ENCODE measurements around the gene ASIC2. TPM values are rescaled to one million over a fixed set of nuclear protein-coding genes. Genes with fewer than 3 reads are reported as not detected.

Gene ASIC2
- total RNA-seq, 4 donors from 2014 or later: 0.80 to 1.8 (median 1.4) TPM; not detected in 1

GRCh38 chr17:33204156-33204555 is 88.9 kb downstream of the ASIC2 start:
- Histone ChIP-seq H3K27me3 (no peaks in the 10 kb centered on the region), H3K4me3 (no peak overlapping the region), H3K4me1 (no peaks in the 10 kb centered on the region), H3K27ac (no peak overlapping the region), H3K9me3 (no peaks in the 10 kb centered on the region), H3K36me3 (no peaks in the 10 kb centered on the region)
- TF ChIP-seq CTCF (IDR thresholded peaks at IDR 0.05) (no peak), POLR2A (IDR thresholded peaks at IDR 0.05) (no peak)
- DNase-seq: no peak

GRCh38 chr17:33202796-33203495 is 90.1 kb downstream of the ASIC2 start:
- no peaks in the 10 kb centered on the region for H3K9me3 ChIP-seq
- no peak overlapping the region for H3K4me3 ChIP-seq
- no peaks in the 10 kb centered on the region for H3K27me3 ChIP-seq
- no peak for TF ChIP-seq POLR2A (IDR thresholded peaks at IDR 0.05)
- no peak for TF ChIP-seq CTCF (IDR thresholded peaks at IDR 0.05)
- no peaks in the 10 kb centered on the region for H3K36me3 ChIP-seq
- H3K27ac ChIP-seq: no peak overlapping the region
- H3K4me1 ChIP-seq: no peaks in the 10 kb centered on the region
- no peak for DNase-seq

DNA sequence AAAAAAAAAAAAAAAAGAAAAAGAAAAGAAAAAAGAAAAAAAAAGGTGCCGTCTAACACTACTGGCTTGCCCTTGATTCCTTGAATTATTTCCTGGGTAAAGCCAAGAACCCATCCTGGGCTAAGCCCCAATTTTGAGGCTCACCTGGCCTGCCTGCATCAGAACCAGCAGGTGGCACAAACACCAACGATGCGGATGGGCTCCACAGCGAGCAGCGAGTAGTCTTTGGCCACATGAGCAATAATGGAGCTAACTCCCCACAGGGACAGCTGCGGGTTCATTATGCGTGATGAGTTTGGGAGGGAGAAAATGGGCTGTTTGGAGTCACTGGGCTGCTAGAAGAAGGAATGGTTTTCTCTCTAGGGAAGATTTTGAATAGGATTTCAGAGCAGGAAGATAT is 91.1 kb downstream of the ASIC2 start:
- TF ChIP-seq CTCF (IDR thresholded peaks at IDR 0.05): no peak
- TF ChIP-seq POLR2A (IDR thresholded peaks at IDR 0.05): no peak
- Histone ChIP-seq H3K4me3 (no peak overlapping the region), H3K27me3 (no peaks in the 10 kb centered on the region), H3K9me3 (no peaks in the 10 kb centered on the region), H3K4me1 (no peaks in the 10 kb centered on the region), H3K36me3 (no peaks in the 10 kb centered on the region), H3K27ac (no peak overlapping the region)
- no peak for DNase-seq

DNA sequence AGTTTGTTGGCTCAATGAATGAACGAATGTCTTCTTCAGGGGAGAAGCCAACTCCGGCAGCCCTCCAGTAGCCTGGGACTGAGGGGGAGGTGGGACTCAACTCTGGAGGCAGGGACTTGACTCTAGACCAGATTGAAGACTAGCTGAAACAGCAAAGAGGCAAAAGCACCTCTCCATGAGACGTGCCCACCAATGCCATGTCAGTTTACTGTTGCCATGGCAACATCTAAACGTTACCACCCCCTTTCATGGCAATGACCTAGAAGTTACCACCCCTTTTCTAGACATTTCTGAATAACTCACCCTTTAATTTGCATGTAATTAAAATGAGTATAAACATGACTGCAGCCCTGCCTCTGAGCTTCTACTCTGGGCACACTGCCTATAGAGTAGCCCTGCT is 91.8 kb downstream of the ASIC2 start:
- no peaks in the 10 kb centered on the region for H3K9me3 ChIP-seq
- DNase-seq: no peak

DNA sequence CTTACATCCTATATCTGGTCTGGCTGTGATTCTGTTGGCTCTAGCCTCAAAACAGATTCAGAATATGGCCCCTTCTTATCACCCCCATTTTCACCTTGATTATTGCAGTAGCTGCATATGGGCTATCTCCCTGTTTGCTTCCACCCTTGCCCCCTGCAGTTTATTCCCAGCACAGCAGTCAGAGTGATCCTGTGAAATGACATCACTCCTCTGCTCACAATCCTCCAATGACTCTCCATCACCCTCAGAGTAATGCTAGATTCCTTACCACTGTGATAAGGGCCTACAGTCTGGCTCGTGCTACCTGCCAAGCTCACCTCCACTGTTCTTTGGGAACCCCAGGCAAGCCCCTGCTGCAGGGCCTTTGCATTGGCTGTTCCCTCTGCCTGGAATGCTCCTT is 92.5 kb downstream of the ASIC2 start:
- no peak overlapping the region for H3K4me3 ChIP-seq
- TF ChIP-seq POLR2A (IDR thresholded peaks at IDR 0.05): no peak
- TF ChIP-seq CTCF (IDR thresholded peaks at IDR 0.05): peak in 2 of 6 experiments; percentile 8 to 13
- no peak for DNase-seq
- no peaks in the 10 kb centered on the region for H3K9me3 ChIP-seq
- no peaks in the 10 kb centered on the region for H3K36me3 ChIP-seq
- H3K27me3 ChIP-seq: no peaks in the 10 kb centered on the region
- H3K27ac ChIP-seq: no peak overlapping the region
- H3K4me1 ChIP-seq: no peaks in the 10 kb centered on the region

More for the DNA sequence above, 91.8 kb downstream of the ASIC2 start:
- Histone ChIP-seq H3K4me3 (no peak overlapping the region), H3K36me3 (no peaks in the 10 kb centered on the region), H3K27ac (no peak overlapping the region), H3K27me3 (no peaks in the 10 kb centered on the region), H3K4me1 (no peaks in the 10 kb centered on the region)
- TF ChIP-seq CTCF (IDR thresholded peaks at IDR 0.05): no peak
